ENCODE results near the gene CYGB.

Gene CYGB

GRCh38 chr17:76585649-76586593 lies 48.4 kb upstream of the CYGB start, which contains the start of gene ST6GALNAC2 (continued):
- no peak for TF ChIP-seq REST (tag by site-specific recombination; IDR thresholded peaks at IDR 0.05)
- TF ChIP-seq MYNN (tag by site-specific recombination; IDR thresholded peaks at IDR 0.05; ENCODE audit: borderline replicate concordance): no peak
- TF ChIP-seq ZNF677 (tag by site-specific recombination; IDR thresholded peaks at IDR 0.05): no peak
- TF ChIP-seq ZNF146 (tag by site-specific recombination; IDR thresholded peaks at IDR 0.05): no peak
- TF ChIP-seq ZNF18 (tag by site-specific recombination; IDR thresholded peaks at IDR 0.05): no peak
- TF ChIP-seq ZNF521 (tag by site-specific recombination; IDR thresholded peaks at IDR 0.05): no peak
- no peak for TF ChIP-seq ZNF558 (tag by site-specific recombination; IDR thresholded peaks at IDR 0.05)
- no peak for TF ChIP-seq ZNF596 (tag by site-specific recombination; IDR thresholded peaks at IDR 0.05)
- no peak for TF ChIP-seq TCF7L2 (IDR thresholded peaks at IDR 0.05; ENCODE audit: borderline replicate concordance, low read depth, low read length)
- peak; percentile 78 for TF ChIP-seq KLF10 (tag by site-specific recombination; IDR thresholded peaks at IDR 0.05)
- no peak for TF ChIP-seq PRDM6 (tag by site-specific recombination; IDR thresholded peaks at IDR 0.05)
- TF ChIP-seq ZNF791 (tag by site-specific recombination; IDR thresholded peaks at IDR 0.05): no peak
- no peak for TF ChIP-seq ZBTB7A (tag by site-specific recombination; IDR thresholded peaks at IDR 0.05; ENCODE audit: low read depth)
- no peak for TF ChIP-seq ZNF214 (tag by site-specific recombination; IDR thresholded peaks at IDR 0.05; ENCODE audit: borderline replicate concordance)
- no peak for TF ChIP-seq ZNF26 (tag by site-specific recombination; IDR thresholded peaks at IDR 0.05)
- TF ChIP-seq MEIS1 (CRISPR knock-in tag; IDR thresholded peaks at IDR 0.05; ENCODE audit: borderline replicate concordance): no peak; the same call in 1 of the 2 replicates
- TF ChIP-seq ZBTB48 (tag by site-specific recombination; IDR thresholded peaks at IDR 0.05): no peak; the same call in 1 of the 2 replicates
- TF ChIP-seq ZXDB (tag by site-specific recombination; IDR thresholded peaks at IDR 0.05): no peak
- TF ChIP-seq ZNF24 (tag by site-specific recombination; IDR thresholded peaks at IDR 0.05): no peak
- no peak for TF ChIP-seq ZNF302 (tag by site-specific recombination; IDR thresholded peaks at IDR 0.05; ENCODE audit: low read depth)
- no peak for TF ChIP-seq ZNF639 (tag by site-specific recombination; IDR thresholded peaks at IDR 0.05)
- no peak for TF ChIP-seq ZNF555 (tag by site-specific recombination; conservative IDR thresholded peaks at IDR 0.05)
- no peak for TF ChIP-seq ZFP37 (tag by site-specific recombination; IDR thresholded peaks at IDR 0.05)
- no peak for TF ChIP-seq KLF16 (tag by site-specific recombination; IDR thresholded peaks at IDR 0.05)
- TF ChIP-seq ZNF350 (tag by site-specific recombination; IDR thresholded peaks at IDR 0.05): no peak
- peak; percentile 60 for TF ChIP-seq IKZF3 (tag by site-specific recombination; IDR thresholded peaks at IDR 0.05)
- TF ChIP-seq ZNF785 (tag by site-specific recombination; IDR thresholded peaks at IDR 0.05): no peak
- no peak for TF ChIP-seq ZNF169 (tag by site-specific recombination; IDR thresholded peaks at IDR 0.05)
- TF ChIP-seq BCL6B (tag by site-specific recombination; IDR thresholded peaks at IDR 0.05): no peak
